GM12891 (cell line): Measurements from ENCODE around the gene ANXA6.
A peak's percentile ranks its signal among the peaks of the same experiment; 100 is the strongest.

Experiments
- POLR2A ChIP-seq: IDR thresholded peaks from 2 replicates; pipeline ENCODE4 v1.6.1; 2011; ENCODE audit warnings: low read depth, low read length, control low read depth
- POLR2AphosphoS5 ChIP-seq: IDR thresholded peaks from 2 replicates; pipeline ENCODE4 v1.6.1; 2011; ENCODE audit warnings: low read depth, low read length, control low read depth

GRCh38 chr5:151154931-151155774 is 2.4 kb downstream of the ANXA6 start:
- TF ChIP-seq POLR2AphosphoS5 (peak; percentile 44; the same call in 1 of the 2 replicates), POLR2A (peak; percentile 43; the same call in 1 of the 2 replicates)
